ENCODE results near the gene CAMK1D.
"Not testable (repeated sequence)": the region's sequence is repeated elsewhere in the genome, so short reads cannot be mapped to it uniquely, and the experiment has no call there.

The CAMK1D gene

GRCh38 chr10:12803776-12804175, 454.4 kb downstream of the CAMK1D start:
- H3K4me3 ChIP-seq: no peak overlapping the region
- no peak overlapping the region for H3K27ac ChIP-seq

- Histone ChIP-seq H3K4me3 (no peak overlapping the region), H3K27ac (no peak overlapping the region)
These were observed 457.1 kb downstream of the CAMK1D start for GRCh38 chr10:12806228-12807095.

- H3K4me3 ChIP-seq: no peak overlapping the region
- H3K27ac ChIP-seq: no peak overlapping the region
These were observed 457.9 kb downstream of the CAMK1D start for GRCh38 chr10:12807096-12807755.

- H3K4me3 ChIP-seq: no peak overlapping the region
- no peak overlapping the region for H3K27ac ChIP-seq
These were observed 458.8 kb downstream of the CAMK1D start for GRCh38 chr10:12808014-12808613.

GRCh38 chr10:12810046-12810445, 460.7 kb downstream of the CAMK1D start:
- H3K27ac ChIP-seq, H3K4me3 ChIP-seq: not testable (repeated sequence)

GRCh38 chr10:12811826-12812225, 462.5 kb downstream of the CAMK1D start:
- H3K27ac ChIP-seq: no peak overlapping the region
- H3K4me3 ChIP-seq: no peak overlapping the region

GRCh38 chr10:12812571-12812970, 463.2 kb downstream of the CAMK1D start:
- no peak overlapping the region for H3K27ac ChIP-seq

GRCh38 chr10:12814166-12814565, 464.8 kb downstream of the CAMK1D start:
- Histone ChIP-seq H3K27ac (no peak overlapping the region), H3K4me3 (no peak overlapping the region)

More at GRCh38 chr10:12812571-12812970, 463.2 kb downstream of the CAMK1D start:
- no peak overlapping the region for H3K4me3 ChIP-seq

- no peak overlapping the region for H3K27ac ChIP-seq
These were observed 469.7 kb downstream of the CAMK1D start for GRCh38 chr10:12819071-12819470.

GRCh38 chr10:12819656-12820055, 470.3 kb downstream of the CAMK1D start:
- Histone ChIP-seq H3K4me3 (no peak overlapping the region), H3K27ac (no peak overlapping the region)

More at GRCh38 chr10:12819071-12819470, 469.7 kb downstream of the CAMK1D start:
- H3K4me3 ChIP-seq: no peak overlapping the region

GRCh38 chr10:12822126-12822892, 473.0 kb downstream of the CAMK1D start:
- Histone ChIP-seq H3K27ac (peak overlapping the region in 1 of 21 experiments; percentile 46), H3K4me3 (no peak overlapping the region)

- Histone ChIP-seq H3K4me3 (no peak overlapping the region), H3K27ac (peak overlapping the region in 1 of 21 experiments; percentile 46)
These were observed 473.5 kb downstream of the CAMK1D start for GRCh38 chr10:12822893-12823170.

- no peak overlapping the region for H3K27ac ChIP-seq
- H3K4me3 ChIP-seq: no peak overlapping the region
These were observed 474.0 kb downstream of the CAMK1D start for GRCh38 chr10:12823328-12823727.

- Histone ChIP-seq H3K4me3 (no peak overlapping the region), H3K27ac (no peak overlapping the region)
These were observed 476.0 kb downstream of the CAMK1D start for GRCh38 chr10:12825260-12825849.

- Histone ChIP-seq H3K27ac (no peak overlapping the region), H3K4me3 (no peak overlapping the region)
These were observed 477.5 kb downstream of the CAMK1D start for GRCh38 chr10:12826800-12827372.

- H3K27ac ChIP-seq: no peak overlapping the region
- H3K4me3 ChIP-seq: no peak overlapping the region
These were observed 479.4 kb downstream of the CAMK1D start for GRCh38 chr10:12828736-12829135.

GRCh38 chr10:12829831-12830390, 480.6 kb downstream of the CAMK1D start:
- H3K4me3 ChIP-seq: no peak overlapping the region
- no peak overlapping the region for H3K27ac ChIP-seq

- no peak overlapping the region for H3K27ac ChIP-seq
These were observed 482.7 kb downstream of the CAMK1D start for GRCh38 chr10:12832096-12832495.

GRCh38 chr10:12833451-12833850, 484.1 kb downstream of the CAMK1D start:
- H3K27ac ChIP-seq: peak overlapping the region in 2 of 21 experiments; percentile 45 to 60

More at GRCh38 chr10:12832096-12832495, 482.7 kb downstream of the CAMK1D start:
- H3K4me3 ChIP-seq: no peak overlapping the region

More at GRCh38 chr10:12833451-12833850, 484.1 kb downstream of the CAMK1D start:
- no peak overlapping the region for H3K4me3 ChIP-seq
